ENCODE measurements around the gene EYS.
"Not testable (repeated sequence)": the region's sequence is repeated elsewhere in the genome, so short reads cannot be mapped to it uniquely, and the experiment has no call there.

EYS gene

GRCh38 chr6:65071480-65071879 lies 635.5 kb downstream of the EYS start:
- DNase-seq, result no peak

DNA sequence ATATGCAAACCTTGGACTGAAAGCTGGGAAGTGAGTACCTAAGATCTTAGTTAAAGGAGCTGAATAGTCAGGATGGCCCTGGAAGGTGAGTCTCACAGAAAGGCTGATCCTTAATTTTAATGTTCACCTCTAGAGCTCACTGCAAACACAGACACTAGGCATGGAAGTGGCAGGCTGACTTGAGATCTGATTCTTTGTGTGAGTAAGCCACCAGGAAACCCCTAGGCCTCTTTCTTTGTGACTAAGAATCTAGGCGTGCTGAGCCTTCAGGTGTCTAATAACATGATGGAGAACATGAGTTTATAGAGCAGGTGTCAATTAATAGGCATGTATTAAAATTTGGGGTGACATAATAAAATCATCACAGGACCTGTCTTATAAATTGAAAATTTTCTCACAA lies 642.2 kb downstream of the EYS start:
- no peak for DNase-seq

- no peak for DNase-seq
Observed at GRCh38 chr6:65059568-65059967, 647.5 kb downstream of the EYS start.

- DNase-seq, result no peak
Observed at GRCh38 chr6:65055545-65055944, 651.5 kb downstream of the EYS start.

DNA sequence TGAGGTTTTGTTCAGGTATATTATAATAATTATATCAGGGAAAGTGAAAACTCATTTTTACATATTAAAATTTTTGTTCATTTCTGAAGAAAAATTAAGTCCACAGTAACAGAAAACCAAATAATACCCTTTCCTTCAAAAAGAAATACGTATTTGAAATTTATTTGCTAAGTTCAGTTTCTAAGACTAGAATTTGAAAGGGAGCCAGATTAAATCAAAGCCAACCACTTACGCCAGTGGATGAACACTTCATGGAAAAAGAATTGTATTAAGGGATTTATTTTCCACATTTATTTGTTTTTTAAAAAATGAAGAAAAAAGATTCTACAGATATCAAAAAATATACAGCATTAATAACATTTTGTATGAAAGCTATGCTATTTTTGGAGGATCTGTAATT lies 654.4 kb downstream of the EYS start:
- no peak for DNase-seq

- DNase-seq, result no peak
Observed at GRCh38 chr6:65045801-65046200, 661.2 kb downstream of the EYS start.

DNA sequence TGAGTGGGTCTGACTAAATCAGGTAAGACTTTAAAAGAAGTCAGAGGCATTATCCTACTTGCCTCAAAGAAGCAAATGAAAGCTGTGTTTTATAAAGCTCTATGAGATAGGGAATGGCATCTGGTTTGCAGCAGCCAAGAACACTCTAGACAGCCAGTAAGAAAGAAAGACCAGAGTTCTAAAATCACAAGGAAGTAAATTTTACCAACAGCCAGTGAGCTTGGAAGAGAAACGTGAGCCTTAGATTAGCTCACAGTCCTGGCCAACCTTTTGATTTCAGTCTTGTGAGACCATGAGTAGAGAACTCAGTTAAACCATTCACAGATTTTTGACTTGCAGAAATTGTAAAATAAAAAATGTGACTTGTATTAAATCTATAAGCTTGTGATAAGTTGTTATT lies 693.0 kb downstream of the EYS start:
- no peak for DNase-seq

DNA sequence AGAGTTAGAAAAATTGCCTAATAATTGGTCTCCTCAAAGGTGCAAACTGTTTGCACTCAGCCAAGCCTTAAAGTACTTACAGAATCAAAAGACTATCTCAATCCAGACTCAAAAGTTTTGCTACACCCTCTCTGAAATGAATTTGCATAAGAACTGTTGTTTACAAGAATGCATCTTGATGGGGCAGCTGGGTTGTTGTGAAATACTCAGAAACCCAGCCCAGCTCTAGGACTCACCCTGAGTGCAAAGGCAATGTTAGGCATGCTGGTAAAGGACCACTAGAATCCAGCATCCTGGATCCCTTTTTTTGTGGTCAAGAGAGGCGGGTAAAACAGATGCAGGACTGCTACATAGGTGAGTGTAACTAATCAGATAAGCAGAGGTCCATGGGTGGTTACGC lies 700.2 kb downstream of the EYS start:
- DNase-seq, result no peak

DNA sequence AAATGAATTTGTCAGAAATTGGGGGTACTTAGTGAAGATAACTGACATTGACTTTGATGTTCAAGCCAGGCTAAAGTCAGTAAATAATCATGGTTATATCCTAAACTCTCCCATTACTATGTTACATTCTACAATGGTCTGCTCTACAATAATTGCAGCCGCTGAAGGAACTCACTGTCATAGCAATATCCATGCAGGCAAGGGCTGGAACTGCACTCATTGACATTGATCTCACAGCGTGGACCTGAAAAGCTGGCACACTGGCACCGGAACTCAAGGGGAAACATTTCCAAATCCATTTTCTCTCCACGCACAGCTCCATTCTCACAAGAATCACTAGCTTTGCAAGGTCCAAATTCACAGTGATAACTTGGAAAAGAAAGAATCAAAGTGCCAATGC lies 702.7 kb downstream of the EYS start:
- no peak for DNase-seq

DNA sequence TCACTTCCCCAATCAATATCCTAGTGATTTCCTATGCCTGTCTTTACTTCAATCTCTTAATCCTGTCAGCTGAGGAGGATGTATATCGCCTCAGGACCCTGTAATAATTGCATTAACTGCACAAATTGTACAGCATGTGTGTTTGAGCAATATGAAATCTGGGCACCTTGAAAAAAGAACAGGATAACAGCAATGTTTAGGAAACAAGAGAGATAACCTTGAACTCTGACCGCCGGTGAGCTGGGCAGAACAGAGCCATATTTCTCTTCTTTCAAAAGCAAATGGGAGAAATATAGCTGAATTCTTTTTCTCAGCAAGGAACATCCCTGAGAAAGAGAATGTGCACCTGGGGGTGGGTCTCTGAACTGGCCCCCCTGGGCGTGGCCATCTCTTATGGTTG lies 704.1 kb downstream of the EYS start:
- not testable (repeated sequence) for DNase-seq

DNA sequence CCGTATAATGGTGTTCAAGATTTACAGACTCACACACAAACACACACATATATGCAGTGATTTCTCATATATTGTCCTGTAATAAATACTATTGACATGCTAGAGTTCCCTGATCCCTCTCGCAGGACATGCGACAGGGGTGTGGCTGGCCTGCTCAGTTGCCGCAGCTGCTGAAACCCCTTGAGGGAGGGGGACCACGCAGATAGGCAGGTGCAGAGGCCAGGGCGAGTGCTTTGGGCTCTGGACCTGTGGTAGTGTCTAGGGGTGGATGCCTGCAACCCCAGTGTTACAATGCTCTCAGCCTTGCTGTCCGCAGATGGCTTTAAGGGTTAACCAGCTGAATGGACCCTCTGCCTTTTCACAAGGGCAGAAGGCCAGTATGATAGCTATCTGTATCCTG lies 706.2 kb downstream of the EYS start:
- no peak for DNase-seq

GRCh38 chr6:64998204-64998603 lies 708.8 kb downstream of the EYS start:
- no peak for DNase-seq

DNA sequence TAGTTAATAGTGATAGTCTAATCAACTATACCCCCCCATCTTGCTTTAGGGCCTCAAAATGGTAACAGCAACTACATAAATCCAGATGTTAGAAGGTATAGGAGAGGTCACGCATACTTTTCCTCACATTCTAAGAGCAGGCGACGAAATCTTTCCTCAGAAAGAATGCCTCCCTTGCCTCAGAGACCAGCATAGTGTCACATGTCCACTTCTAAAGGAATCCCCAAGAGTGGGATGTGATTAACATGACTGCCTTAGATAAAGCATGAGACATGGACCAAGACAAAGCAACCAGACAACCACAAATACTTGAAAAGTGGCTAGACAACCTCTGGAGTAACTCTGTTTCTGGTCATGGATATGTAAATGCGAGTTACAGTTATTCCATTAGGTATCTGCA lies 710.7 kb downstream of the EYS start:
- no peak for DNase-seq

- DNase-seq, result no peak
Observed at GRCh38 chr6:64990652-64991304, 716.2 kb downstream of the EYS start.

- no peak for DNase-seq
Observed at GRCh38 chr6:64988148-64988547, 718.9 kb downstream of the EYS start.

DNA sequence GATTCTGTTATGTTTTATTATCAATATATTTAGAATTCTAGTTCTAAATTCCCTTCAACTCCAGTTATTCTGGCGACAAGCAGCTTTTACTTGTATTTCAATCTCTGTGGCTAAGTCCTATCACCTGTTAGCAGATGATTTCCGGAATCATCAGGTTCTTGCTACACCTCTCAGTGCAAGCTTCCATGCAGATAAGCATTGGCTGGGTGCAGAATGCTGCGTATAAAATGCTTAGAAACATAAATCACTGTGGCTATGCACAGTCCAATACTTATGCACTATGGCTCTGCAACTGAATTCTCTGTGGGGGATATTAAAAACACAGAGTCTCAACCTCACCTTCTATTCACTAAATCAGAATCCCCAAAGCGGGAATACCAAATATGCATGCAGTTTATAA lies 720.0 kb downstream of the EYS start:
- DNase-seq, result no peak

- no peak for DNase-seq
Observed at GRCh38 chr6:64985726-64986125, 721.3 kb downstream of the EYS start.

DNA sequence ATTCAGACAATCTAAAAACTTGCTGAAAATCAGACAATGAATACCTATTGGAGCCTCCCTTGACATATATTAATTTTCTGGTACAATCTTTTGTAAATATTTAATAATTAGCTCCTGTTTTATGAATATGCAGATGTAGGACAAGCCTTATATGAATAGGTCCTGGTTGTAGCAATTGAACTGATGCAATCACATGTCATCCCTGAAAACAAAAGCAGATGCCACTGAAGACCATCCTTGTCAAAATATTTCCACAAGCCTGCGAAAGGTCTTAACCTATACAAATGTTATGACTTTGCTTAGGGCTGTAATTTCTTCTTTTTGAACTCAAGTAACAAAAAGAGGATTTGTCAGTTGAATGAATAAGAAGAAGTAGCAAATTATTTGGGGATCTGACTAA lies 722.1 kb downstream of the EYS start:
- no peak for DNase-seq

DNA sequence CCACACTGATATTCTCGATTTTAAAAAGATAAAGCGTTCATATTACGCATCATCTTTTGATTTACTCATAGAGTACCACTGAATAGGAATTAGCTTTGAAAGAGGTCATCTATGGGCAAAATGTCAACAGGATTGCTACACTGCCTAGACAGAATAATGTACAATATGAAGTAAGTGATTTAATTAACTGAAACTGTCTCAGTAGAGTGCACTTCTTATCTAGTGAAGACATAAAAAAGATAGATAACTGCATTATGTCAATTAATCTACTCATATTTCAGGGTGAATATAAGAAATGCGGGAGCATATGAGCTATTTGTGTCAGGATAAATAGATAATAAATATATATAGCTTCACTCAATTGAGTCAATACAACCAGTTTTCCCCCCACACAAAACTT lies 723.9 kb downstream of the EYS start:
- no peak for DNase-seq

DNA sequence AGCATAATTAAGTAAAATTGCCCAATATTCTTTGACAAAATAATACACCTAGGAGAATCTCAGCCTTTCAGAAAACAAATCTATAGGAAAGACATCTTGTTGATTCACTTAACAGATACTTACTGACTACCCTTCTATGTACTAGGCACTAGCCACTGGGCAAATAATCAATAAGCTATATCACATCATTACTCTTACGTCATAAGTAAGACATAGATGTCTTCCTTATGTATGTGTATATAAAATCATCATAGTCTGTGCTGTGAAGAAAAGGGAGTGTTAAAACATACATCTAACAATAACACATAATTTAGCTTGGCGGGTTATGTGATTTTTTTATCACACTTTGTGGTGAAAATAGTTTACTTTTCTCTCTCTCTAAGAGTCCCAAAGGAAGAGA lies 733.9 kb downstream of the EYS start:
- no peak for DNase-seq

DNA sequence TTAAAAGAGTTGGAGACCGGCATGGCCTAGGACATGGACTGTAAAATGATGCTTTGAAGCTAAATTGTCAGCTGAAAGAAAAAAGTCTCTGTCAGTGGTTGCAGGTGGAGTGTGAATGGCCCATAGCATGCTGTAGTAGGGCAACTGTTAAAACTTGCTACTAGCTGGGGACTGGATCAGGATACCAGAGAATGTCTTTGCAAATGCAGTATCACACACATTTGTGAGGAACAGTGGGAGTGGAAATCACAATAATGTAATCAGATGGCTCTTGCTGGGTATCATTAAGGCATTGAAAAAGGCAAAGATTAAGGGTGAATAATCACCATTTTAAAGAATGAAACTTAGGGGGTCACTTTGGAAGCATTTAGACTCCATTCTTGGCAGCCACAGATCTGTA lies 737.9 kb downstream of the EYS start:
- DNase-seq, result no peak

DNA sequence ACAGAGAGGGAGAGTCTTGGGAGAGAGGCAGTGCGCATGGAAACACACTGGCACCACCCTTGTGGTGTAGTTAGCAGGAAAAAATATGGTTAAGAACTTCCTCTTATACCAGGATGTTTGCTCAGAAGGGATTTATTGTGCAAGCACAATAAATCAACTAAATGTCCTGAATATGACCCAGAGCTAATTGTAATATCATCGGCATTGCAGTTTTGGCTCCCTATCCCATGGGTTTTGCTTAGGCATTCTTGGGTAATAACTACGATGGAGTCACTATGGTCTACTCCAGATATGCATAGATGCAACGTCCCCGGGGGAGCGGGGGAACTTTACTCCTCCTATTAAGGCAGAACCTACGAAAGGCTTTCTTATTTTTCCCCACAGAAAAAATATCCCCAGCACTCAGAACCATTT lies 751.6 kb downstream of the EYS start:
- DNase-seq, result no peak

DNA sequence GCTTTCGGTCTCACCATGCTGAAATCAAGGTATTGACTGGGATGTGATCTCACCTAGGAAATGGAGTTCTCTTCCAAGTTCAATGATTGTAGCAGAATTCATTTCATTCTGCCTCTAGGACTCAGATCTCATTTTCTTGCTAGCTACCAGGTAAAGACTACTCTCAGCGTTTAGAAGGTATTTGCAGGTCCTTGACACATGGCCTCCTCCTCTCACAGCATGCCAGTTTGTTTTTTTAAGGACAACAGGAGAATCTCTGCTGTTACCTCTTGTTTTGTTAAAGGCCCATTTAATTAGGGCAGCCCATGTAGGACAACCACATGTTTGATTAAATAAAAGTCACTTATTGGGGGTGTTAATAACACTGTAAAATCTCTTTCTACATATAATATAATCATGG lies 757.8 kb downstream of the EYS start:
- no peak for DNase-seq

DNA sequence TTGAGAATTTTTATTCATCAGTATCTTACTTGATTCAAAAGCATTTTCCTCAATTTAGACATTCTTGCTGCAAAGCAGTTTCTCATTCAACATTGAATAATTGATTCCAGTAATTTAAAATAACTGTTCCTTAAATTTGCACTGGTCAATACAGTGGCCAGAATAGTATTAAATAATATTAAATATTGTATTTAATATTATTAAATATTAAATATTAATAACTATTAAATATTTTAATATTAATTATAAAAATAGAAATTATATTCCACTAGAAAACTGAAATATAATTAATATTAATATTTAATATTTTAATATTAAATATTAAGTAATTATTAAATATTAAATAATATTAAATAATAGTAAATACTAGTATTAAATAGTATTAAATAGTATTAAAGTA lies 758.8 kb downstream of the EYS start:
- DNase-seq, result no peak

- DNase-seq, result no peak
Observed at GRCh38 chr6:64945450-64945849, 761.6 kb downstream of the EYS start.

- DNase-seq, result no peak
Observed at GRCh38 chr6:64932486-64932885, 774.5 kb downstream of the EYS start.
